ENCODE data around the gene ST14. TPM values are rescaled to one million over a fixed set of nuclear protein-coding genes. Genes with fewer than 3 reads are reported as not detected.

ST14 gene
- total RNA-seq, 1 experiment from 2014 or later: 1.8 TPM

DNA sequence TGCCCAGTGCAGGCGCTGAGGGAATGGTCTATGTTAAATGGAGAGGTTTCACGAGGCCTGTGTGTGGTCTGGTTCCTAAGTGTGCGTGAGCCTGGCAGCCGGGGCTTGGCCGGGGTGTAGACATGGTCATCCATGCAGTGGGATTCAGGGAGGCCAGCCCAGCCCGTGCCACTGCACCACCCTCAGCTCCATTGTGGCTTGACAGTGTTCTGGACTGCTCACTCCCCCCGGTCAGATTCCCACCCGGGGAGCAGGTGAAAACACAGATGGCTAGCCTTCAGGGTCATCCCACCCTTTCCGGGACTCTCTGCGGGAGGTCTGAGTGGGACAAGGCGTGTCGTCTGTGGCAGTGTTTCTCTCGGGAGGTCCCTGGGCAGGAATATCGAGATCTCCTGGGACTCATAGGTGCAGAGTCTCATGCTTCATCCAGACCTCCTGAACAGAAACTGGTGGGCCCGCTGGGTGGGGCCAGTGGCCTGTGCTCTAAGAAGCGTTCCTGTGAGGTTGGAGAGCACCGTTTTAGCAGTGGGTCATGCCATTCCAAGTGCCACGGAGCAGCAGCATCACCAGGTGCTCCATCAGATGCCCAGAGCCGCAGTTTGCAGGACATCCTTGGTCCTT lies 52.3 kb downstream of the ST14 start:
- in situ Hi-C loops (cut with HindIII; ENCODE audit: low pct_unique_long_range_greater_than_20kb, low sequenced_read_pairs) (no loop called here), intact Hi-C loops (cut with micrococcal nuclease; ENCODE audit: unreplicated experiment) (loop anchor here (2.0 to 10.0 kb wide), 2 partner anchors 173 to 215 kb away; no protein-coding TSS in a partner anchor)

DNA sequence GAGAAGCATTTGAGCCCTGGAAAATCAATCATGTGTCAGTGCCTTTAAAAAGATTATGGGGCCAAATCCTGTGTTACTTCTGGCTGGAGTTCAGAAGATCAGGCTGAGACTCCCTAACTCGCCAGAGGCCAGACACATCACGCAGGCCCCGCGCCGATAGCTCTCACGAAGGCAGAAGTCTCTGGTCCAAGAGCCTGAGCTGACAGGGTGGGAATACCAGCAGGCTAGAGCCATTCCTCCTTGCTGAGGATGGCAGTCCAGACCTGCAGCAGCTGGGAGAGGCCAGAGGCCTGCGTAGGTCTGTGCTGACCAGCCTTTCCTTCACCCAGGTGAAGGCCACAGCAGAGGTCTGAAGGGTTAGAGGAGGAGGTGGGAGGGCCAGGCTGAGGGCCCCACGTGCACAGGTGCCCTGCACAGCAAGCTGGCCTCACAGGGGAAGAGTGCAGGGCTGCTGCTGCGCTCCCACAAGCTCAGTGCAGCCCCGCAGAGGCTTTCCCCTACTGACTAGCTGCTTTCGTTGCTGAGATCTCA lies 52.9 kb downstream of the ST14 start:
- TF ChIP-seq, protein P1, sequence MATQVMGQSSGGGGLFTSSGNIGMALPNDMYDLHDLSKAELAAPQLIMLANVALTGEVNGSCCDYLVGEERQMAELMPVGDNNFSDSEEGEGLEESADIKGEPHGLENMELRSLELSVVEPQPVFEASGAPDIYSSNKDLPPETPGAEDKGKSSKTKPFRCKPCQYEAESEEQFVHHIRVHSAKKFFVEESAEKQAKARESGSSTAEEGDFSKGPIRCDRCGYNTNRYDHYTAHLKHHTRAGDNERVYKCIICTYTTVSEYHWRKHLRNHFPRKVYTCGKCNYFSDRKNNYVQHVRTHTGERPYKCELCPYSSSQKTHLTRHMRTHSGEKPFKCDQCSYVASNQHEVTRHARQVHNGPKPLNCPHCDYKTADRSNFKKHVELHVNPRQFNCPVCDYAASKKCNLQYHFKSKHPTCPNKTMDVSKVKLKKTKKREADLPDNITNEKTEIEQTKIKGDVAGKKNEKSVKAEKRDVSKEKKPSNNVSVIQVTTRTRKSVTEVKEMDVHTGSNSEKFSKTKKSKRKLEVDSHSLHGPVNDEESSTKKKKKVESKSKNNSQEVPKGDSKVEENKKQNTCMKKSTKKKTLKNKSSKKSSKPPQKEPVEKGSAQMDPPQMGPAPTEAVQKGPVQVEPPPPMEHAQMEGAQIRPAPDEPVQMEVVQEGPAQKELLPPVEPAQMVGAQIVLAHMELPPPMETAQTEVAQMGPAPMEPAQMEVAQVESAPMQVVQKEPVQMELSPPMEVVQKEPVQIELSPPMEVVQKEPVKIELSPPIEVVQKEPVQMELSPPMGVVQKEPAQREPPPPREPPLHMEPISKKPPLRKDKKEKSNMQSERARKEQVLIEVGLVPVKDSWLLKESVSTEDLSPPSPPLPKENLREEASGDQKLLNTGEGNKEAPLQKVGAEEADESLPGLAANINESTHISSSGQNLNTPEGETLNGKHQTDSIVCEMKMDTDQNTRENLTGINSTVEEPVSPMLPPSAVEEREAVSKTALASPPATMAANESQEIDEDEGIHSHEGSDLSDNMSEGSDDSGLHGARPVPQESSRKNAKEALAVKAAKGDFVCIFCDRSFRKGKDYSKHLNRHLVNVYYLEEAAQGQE (IDR thresholded peaks at IDR 0.05; ENCODE audit: insufficient read depth in 1 of 2, low read depth in 2 of 2, low read length in 1 of 2): no peak
- TF ChIP-seq TCF7L2 (IDR thresholded peaks at IDR 0.05; ENCODE audit: low read depth, low read length) (no peak), SIN3A (IDR thresholded peaks at IDR 0.05; ENCODE audit: borderline replicate concordance, insufficient read depth, low read depth, low read length) (no peak), POLR2AphosphoS5 (IDR thresholded peaks at IDR 0.05; ENCODE audit: low read depth, low read length) (no peak)
- TF ChIP-seq, protein P2, sequence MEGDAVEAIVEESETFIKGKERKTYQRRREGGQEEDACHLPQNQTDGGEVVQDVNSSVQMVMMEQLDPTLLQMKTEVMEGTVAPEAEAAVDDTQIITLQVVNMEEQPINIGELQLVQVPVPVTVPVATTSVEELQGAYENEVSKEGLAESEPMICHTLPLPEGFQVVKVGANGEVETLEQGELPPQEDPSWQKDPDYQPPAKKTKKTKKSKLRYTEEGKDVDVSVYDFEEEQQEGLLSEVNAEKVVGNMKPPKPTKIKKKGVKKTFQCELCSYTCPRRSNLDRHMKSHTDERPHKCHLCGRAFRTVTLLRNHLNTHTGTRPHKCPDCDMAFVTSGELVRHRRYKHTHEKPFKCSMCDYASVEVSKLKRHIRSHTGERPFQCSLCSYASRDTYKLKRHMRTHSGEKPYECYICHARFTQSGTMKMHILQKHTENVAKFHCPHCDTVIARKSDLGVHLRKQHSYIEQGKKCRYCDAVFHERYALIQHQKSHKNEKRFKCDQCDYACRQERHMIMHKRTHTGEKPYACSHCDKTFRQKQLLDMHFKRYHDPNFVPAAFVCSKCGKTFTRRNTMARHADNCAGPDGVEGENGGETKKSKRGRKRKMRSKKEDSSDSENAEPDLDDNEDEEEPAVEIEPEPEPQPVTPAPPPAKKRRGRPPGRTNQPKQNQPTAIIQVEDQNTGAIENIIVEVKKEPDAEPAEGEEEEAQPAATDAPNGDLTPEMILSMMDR (IDR thresholded peaks at IDR 0.05): no peak
- ChIA-PET POLR2A (no interaction called here), CTCF (interaction anchor here (0.7 to 1.3 kb wide), 12 partner anchors 9 to 280 kb away, joined by 3 to 16 read pairs (median 4); no protein-coding TSS in a partner anchor)
- intact Hi-C loops (cut with micrococcal nuclease; ENCODE audit: unreplicated experiment) (loop anchor here (2.0 to 10.0 kb wide), 2 partner anchors 172 to 214 kb away; no protein-coding TSS in a partner anchor), in situ Hi-C loops (cut with HindIII; ENCODE audit: low pct_unique_long_range_greater_than_20kb, low sequenced_read_pairs) (no loop called here)
- DNase-seq (ENCODE audit: low read depth, low spot score) (no peak), ATAC-seq (peak; percentile 44; the same call in 1 of the 2 replicates)
- no TSS peak for BruUV-seq (replicated peaks)
- no peaks in the 10 kb centered on the region for H3K27me3 ChIP-seq (ENCODE audit: control insufficient read depth, insufficient read depth, low read length)
- no peak overlapping the region for H3K27ac ChIP-seq (ENCODE audit: low read length)
- H3K4me3 ChIP-seq (ENCODE audit: low read depth in 2 of 2, low read length in 2 of 2): no peak overlapping the region
- no peaks in the 10 kb centered on the region for H3K36me3 ChIP-seq (ENCODE audit: control insufficient read depth, insufficient read depth, low read length)
- no peaks in the 10 kb centered on the region for H3K9me3 ChIP-seq (ENCODE audit: control insufficient read depth, insufficient read depth, low read depth, low read length)
- 0 out of 2 replicates have a peak, but pooled peaks cover 2% of the 10 kb centered on the region for H3K4me1 ChIP-seq (ENCODE audit: control insufficient read depth, insufficient read depth, low read length)

More for the DNA sequence above, 52.3 kb downstream of the ST14 start:
- no TSS peak for BruUV-seq (replicated peaks)
- DNase-seq (ENCODE audit: low read depth, low spot score): no peak
- no peaks in the 10 kb centered on the region for H3K27me3 ChIP-seq (ENCODE audit: control insufficient read depth, insufficient read depth, low read length)
- ATAC-seq: no peak
- TF ChIP-seq POLR2AphosphoS5 (IDR thresholded peaks at IDR 0.05; ENCODE audit: low read depth, low read length) (no peak), TCF7L2 (IDR thresholded peaks at IDR 0.05; ENCODE audit: low read depth, low read length) (no peak), SIN3A (IDR thresholded peaks at IDR 0.05; ENCODE audit: borderline replicate concordance, insufficient read depth, low read depth, low read length) (no peak)
- TF ChIP-seq, protein P2 (IDR thresholded peaks at IDR 0.05): no peak
- no peak overlapping the region for H3K27ac ChIP-seq (ENCODE audit: low read length)
- H3K4me1 ChIP-seq (ENCODE audit: control insufficient read depth, insufficient read depth, low read length): 0 out of 2 replicates have a peak, but pooled peaks cover 2% of the 10 kb centered on the region
- H3K36me3 ChIP-seq (ENCODE audit: control insufficient read depth, insufficient read depth, low read length): no peaks in the 10 kb centered on the region
- no peaks in the 10 kb centered on the region for H3K9me3 ChIP-seq (ENCODE audit: control insufficient read depth, insufficient read depth, low read depth, low read length)
- ChIA-PET CTCF (interaction anchor here (0.7 to 1.2 kb wide), 3 partner anchors 8 to 35 kb away, joined by 3 to 11 read pairs (median 4); no protein-coding TSS in a partner anchor), POLR2A (no interaction called here)
- no peak overlapping the region for H3K4me3 ChIP-seq (ENCODE audit: low read depth in 2 of 2, low read length in 2 of 2)
